Panc1 (cell line): Measurements from ENCODE around the gene AGPAT4. TPM values are rescaled to one million over a fixed set of nuclear protein-coding genes. Genes with fewer than 3 reads are reported as not detected.

Experiments
- ATAC-seq: fragments of 200-7000 bp; cut with Tn5 transposase; 2 replicates; pipeline ENCODE4 v1.9.1; 2020; ENCODE audit warnings: mild to moderate bottlenecking, moderate library complexity
- BruUV-seq: library from RNA; stranded (reverse); fragments of 400-500 nt; replicated peaks from 2 replicates; lab custom pipeline; 2021; lab: Mats Ljungman, UMichigan
- CTCF ChIA-PET: fragments of 300-600 bp; sonication (Branson Sonifier 250); formaldehyde crosslinking; loops from one replicate; lab custom pipeline; 2022; ENCODE audit warnings: antibody characterized with exemption; lab: Charles Lee
- POLR2A ChIA-PET: fragments of 300-600 bp; sonication (Branson Sonifier 250); formaldehyde crosslinking; loops from one replicate; lab custom pipeline; 2022; ENCODE audit warnings: antibody characterized with exemption; lab: Charles Lee
- DNase-seq: peaks from one replicate; pipeline ENCODE4 v3.0.0-alpha.2; 2010; ENCODE audit warnings: low read depth, low spot score
- H3K27ac ChIP-seq: 2 replicates; pipeline ENCODE4 v1.5.1; 2011; ENCODE audit warnings: mild to moderate bottlenecking, low read length, inconsistent platforms
- H3K27me3 ChIP-seq: fragments of 200-500 bp; sonication (Bioruptor generic); 2 replicates; pipeline ENCODE4 v1.6.0; 2014; ENCODE audit warnings: low read length, inconsistent platforms; ENCODE audit not compliant: control insufficient read depth, insufficient read depth
- H3K36me3 ChIP-seq: fragments of 200-500 bp; sonication (Bioruptor generic); 2 replicates; pipeline ENCODE4 v1.5.1; 2014; ENCODE audit warnings: inconsistent platforms, mild to moderate bottlenecking, low read length, moderate library complexity; ENCODE audit not compliant: control insufficient read depth, insufficient read depth
- H3K4me1 ChIP-seq: 2 replicates; pipeline ENCODE4 v1.5.1; 2011; ENCODE audit warnings: inconsistent platforms, mild to moderate bottlenecking, low read length, moderate library complexity; ENCODE audit not compliant: control insufficient read depth, insufficient read depth
- H3K4me3 ChIP-seq, 2 experiments: 2 replicates each; pipeline ENCODE4 v1.5.1; 2011 to 2012; ENCODE audit warnings: low read depth in 2 of 2, low read length in 2 of 2, mild to moderate bottlenecking in 2 of 2, inconsistent platforms in 1 of 2, moderate library complexity in 1 of 2
- H3K9me3 ChIP-seq: fragments of 200-500 bp; sonication (Bioruptor generic); 2 replicates; pipeline ENCODE4 v1.5.1; 2014; ENCODE audit warnings: low read depth, mild to moderate bottlenecking, inconsistent platforms, low read length, moderate library complexity; ENCODE audit not compliant: control insufficient read depth, insufficient read depth
- POLR2AphosphoS5 ChIP-seq: IDR thresholded peaks from 2 replicates; pipeline ENCODE4 v1.6.1; 2012; ENCODE audit warnings: mild to moderate bottlenecking, low read depth, low read length, moderate library complexity
- REST ChIP-seq, 2 experiments: IDR thresholded peaks; 2 replicates each; pipeline ENCODE4 v1.6.1; 2011 to 2012; ENCODE audit warnings: low read depth in 2 of 2, control low read depth in 1 of 2, low read length in 1 of 2, mild to moderate bottlenecking in 1 of 2, moderate library complexity in 1 of 2; ENCODE audit not compliant: insufficient read depth in 1 of 2
- SIN3A ChIP-seq: IDR thresholded peaks from 2 replicates; pipeline ENCODE4 v1.6.1; 2012; ENCODE audit warnings: low read depth, mild to moderate bottlenecking, low read length, moderate library complexity, borderline replicate concordance; ENCODE audit not compliant: insufficient read depth
- TCF7L2 ChIP-seq: IDR thresholded peaks from 2 replicates; pipeline ENCODE4 v1.6.1; 2011; ENCODE audit warnings: mild to moderate bottlenecking, low read depth, low read length, inconsistent platforms
- in situ Hi-C: cut with HindIII; loops from 2 replicates; pipeline ENCODE4 v1.10.0; 2016; ENCODE audit warnings: low sequenced_read_pairs, low pct_unique_long_range_greater_than_20kb
- intact Hi-C: fragments of 100-400 bp; cut with micrococcal nuclease; formaldehyde crosslinking; loops from one replicate; pipeline ENCODE4 v1.10.0; 2022; ENCODE audit not compliant: unreplicated experiment
- total RNA-seq: library from RNA; stranded (reverse); gene quantifications from one replicate; pipeline ENCODE4 v1.2.1, GENCODE V29; 2021; ENCODE audit not compliant: unreplicated experiment
- TF ChIP-seq, protein P1 (sequence below): fragments of 450-650 bp; IDR thresholded peaks from 2 replicates; pipeline ENCODE4 v1.5.1; 2017; ENCODE audit warnings: mild to moderate bottlenecking

AGPAT4 gene
- total RNA-seq, 1 experiment from 2014 or later: 12.9 TPM

GRCh38 chr6:161101517-161101916, 172.3 kb downstream of the AGPAT4 start:
- no TSS peak for BruUV-seq
- H3K9me3 ChIP-seq: no peaks in the 10 kb centered on the region
- ATAC-seq: no peak
- no peak overlapping the region for H3K27ac ChIP-seq
- in situ Hi-C loops (no loop called here), intact Hi-C loops (loop anchor here (5.0 kb wide), 1 partner anchor 271 kb away; no protein-coding TSS in a partner anchor)
- no peaks in the 10 kb centered on the region for H3K4me1 ChIP-seq
- no peak for DNase-seq
- CTCF ChIA-PET: interaction anchor here (1.2 to 1.9 kb wide), 2 partner anchors 269 to 273 kb away, joined by 6 to 8 read pairs; no protein-coding TSS in a partner anchor
- no peak overlapping the region for H3K4me3 ChIP-seq
- POLR2A ChIA-PET: no interaction called here
- H3K27me3 ChIP-seq: no peaks in the 10 kb centered on the region
- no peak for TF ChIP-seq REST (IDR thresholded peaks at IDR 0.05; ENCODE audit: insufficient read depth in 1 of 2, low read depth in 2 of 2, low read length in 1 of 2)
- TF ChIP-seq POLR2AphosphoS5: no peak
- TF ChIP-seq SIN3A: no peak
- TF ChIP-seq, protein P1, sequence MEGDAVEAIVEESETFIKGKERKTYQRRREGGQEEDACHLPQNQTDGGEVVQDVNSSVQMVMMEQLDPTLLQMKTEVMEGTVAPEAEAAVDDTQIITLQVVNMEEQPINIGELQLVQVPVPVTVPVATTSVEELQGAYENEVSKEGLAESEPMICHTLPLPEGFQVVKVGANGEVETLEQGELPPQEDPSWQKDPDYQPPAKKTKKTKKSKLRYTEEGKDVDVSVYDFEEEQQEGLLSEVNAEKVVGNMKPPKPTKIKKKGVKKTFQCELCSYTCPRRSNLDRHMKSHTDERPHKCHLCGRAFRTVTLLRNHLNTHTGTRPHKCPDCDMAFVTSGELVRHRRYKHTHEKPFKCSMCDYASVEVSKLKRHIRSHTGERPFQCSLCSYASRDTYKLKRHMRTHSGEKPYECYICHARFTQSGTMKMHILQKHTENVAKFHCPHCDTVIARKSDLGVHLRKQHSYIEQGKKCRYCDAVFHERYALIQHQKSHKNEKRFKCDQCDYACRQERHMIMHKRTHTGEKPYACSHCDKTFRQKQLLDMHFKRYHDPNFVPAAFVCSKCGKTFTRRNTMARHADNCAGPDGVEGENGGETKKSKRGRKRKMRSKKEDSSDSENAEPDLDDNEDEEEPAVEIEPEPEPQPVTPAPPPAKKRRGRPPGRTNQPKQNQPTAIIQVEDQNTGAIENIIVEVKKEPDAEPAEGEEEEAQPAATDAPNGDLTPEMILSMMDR: peak; percentile 39
- no peak for TF ChIP-seq TCF7L2
- H3K36me3 ChIP-seq: peaks cover 19% of the 10 kb centered on the region

GRCh38 chr6:161100072-161100471, 173.8 kb downstream of the AGPAT4 start:
- TF ChIP-seq TCF7L2 (no peak), SIN3A (no peak), REST (IDR thresholded peaks at IDR 0.05; ENCODE audit: insufficient read depth in 1 of 2, low read depth in 2 of 2, low read length in 1 of 2) (no peak), POLR2AphosphoS5 (no peak)
- TF ChIP-seq, protein P1: no peak
- intact Hi-C loops: loop anchor here (5.0 kb wide), 1 partner anchor 272 kb away; no protein-coding TSS in a partner anchor
- H3K36me3 ChIP-seq: peaks cover 18% of the 10 kb centered on the region
- H3K4me1 ChIP-seq: no peaks in the 10 kb centered on the region
- H3K9me3 ChIP-seq: no peaks in the 10 kb centered on the region
- no peak overlapping the region for H3K27ac ChIP-seq
- BruUV-seq: no TSS peak
- CTCF ChIA-PET: interaction anchor here (1.9 kb wide), 1 partner anchor 271 kb away, joined by 6 read pairs; no protein-coding TSS in a partner anchor
- H3K27me3 ChIP-seq: no peaks in the 10 kb centered on the region
- DNase-seq (no peak), ATAC-seq (no peak)
- in situ Hi-C loops: no loop called here
- no peak overlapping the region for H3K4me3 ChIP-seq
- POLR2A ChIA-PET: no interaction called here
